CD4-positive, alpha-beta T cell treated with Interleukin-4 for 1 hour (primary cell): ENCODE measurements around the gene MAPK8IP1.

ENCODE experiments used
- DNase-seq, 2 donors: peaks; one replicate each; pipeline ENCODE4 v3.0.0-alpha.2; 2020 to 2022

Gene MAPK8IP1

GRCh38 chr11:45913942-45914635 is 28.6 kb downstream of the MAPK8IP1 start:
- no peak for DNase-seq

GRCh38 chr11:45915446-45915845 is 30.0 kb downstream of the MAPK8IP1 start:
- DNase-seq: no peak

GRCh38 chr11:45917286-45917622 is 31.8 kb downstream of the MAPK8IP1 start:
- no peak for DNase-seq

- DNase-seq: peak; percentile 98 to 99
Measured at GRCh38 chr11:45917623-45918330, 32.3 kb downstream of the MAPK8IP1 start, which contains the start of gene PEX16. Gene PEX16 (minus strand): TSS chr11:45917877. CDS start chr11:45917811, 66 bp downstream.

- DNase-seq: peak; percentile 60 to 70
Measured at GRCh38 chr11:45918331-45918941, 33.0 kb downstream of the MAPK8IP1 start.

GRCh38 chr11:45918962-45919675 is 33.7 kb downstream of the MAPK8IP1 start:
- DNase-seq: no peak

- DNase-seq: no peak
Measured at GRCh38 chr11:45919806-45920530, 34.5 kb downstream of the MAPK8IP1 start.

- DNase-seq: no peak
Measured at GRCh38 chr11:45920531-45921477, 35.4 kb downstream of the MAPK8IP1 start.

GRCh38 chr11:45921561-45922424 is 36.3 kb downstream of the MAPK8IP1 start:
- no peak for DNase-seq

- DNase-seq: peak in 1 of 2 donors; percentile 28
Measured at GRCh38 chr11:45922425-45923082, 37.1 kb downstream of the MAPK8IP1 start, which contains the start of gene LARGE2. Gene LARGE2 (plus strand): TSS chr11:45922656. CDS start chr11:45922883, 227 bp downstream.

GRCh38 chr11:45924036-45924915 is 38.8 kb downstream of the MAPK8IP1 start:
- DNase-seq: no peak

GRCh38 chr11:45924927-45925326 is 39.5 kb downstream of the MAPK8IP1 start:
- DNase-seq: no peak

GRCh38 chr11:45925550-45925949 is 40.1 kb downstream of the MAPK8IP1 start:
- no peak for DNase-seq

GRCh38 chr11:45926001-45926401 is 40.5 kb downstream of the MAPK8IP1 start:
- no peak for DNase-seq

GRCh38 chr11:45926536-45927331 is 41.3 kb downstream of the MAPK8IP1 start:
- no peak for DNase-seq

- DNase-seq: no peak
Measured at GRCh38 chr11:45927332-45927683, 41.9 kb downstream of the MAPK8IP1 start.

GRCh38 chr11:45927684-45928413 is 42.4 kb downstream of the MAPK8IP1 start:
- DNase-seq: no peak
